DMS153 treated with DMSO at 0.1 percent for 48 hours (cell line): ENCODE results near the gene PHAF1.

Experiments
- DNase-seq: peaks from one replicate; lab custom pipeline; 2025; ENCODE audit not compliant: unreplicated experiment; lab: John Stamatoyannopoulos, UW

PHAF1 gene

GRCh38 chr16:67191995-67192681 lies 82.4 kb downstream of the PHAF1 start, which contains the start of gene E2F4:
TSS of gene E2F4 (plus strand) at chr16:67192155. CDS start at chr16:67192228, 73 bp downstream.
- DNase-seq: peak; percentile 85

DNA sequence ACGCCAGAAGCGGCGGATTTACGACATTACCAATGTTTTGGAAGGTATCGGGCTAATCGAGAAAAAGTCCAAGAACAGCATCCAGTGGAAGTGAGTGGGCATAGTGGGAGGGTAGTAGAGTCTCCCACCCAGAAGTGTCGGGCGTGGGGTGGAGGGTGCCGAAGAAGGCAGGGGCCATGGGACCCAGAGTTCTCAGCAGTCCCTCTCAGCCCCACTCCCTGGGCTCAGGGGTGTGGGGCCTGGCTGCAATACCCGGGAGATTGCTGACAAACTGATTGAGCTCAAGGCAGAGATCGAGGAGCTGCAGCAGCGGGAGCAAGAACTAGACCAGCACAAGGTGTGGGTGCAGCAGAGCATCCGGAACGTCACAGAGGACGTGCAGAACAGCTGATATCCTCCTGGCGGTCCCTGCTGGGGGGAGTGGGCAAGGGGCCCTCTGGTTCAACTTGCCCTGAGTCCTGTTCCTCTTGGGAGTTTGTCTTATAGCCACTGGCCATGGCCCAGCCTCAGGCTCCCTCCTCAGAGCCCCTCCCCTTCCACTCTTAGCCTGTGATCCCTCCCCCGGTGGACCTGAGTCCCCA lies 83.1 kb downstream of the PHAF1 start:
- DNase-seq: no peak

DNA sequence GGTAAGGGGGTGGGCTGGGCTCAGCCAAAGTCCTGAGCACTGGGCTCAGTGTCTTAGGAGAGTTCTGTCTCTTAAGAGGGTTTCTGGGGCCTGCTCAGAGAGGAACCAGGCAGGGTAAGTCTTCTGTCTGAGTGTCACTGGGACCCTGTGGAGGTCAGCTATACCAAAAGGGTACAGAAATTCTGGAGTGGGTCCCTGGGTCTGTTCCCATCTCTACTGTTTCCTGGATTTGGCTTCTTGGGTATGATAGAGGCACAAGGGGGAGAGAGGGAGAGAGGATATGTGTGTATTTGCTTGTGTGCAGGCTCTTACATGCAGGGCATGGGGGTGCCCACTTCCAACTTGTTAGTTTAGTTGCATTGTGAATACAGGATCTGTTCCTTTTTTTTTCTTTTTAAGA lies 83.8 kb downstream of the PHAF1 start:
- DNase-seq: no peak

DNA sequence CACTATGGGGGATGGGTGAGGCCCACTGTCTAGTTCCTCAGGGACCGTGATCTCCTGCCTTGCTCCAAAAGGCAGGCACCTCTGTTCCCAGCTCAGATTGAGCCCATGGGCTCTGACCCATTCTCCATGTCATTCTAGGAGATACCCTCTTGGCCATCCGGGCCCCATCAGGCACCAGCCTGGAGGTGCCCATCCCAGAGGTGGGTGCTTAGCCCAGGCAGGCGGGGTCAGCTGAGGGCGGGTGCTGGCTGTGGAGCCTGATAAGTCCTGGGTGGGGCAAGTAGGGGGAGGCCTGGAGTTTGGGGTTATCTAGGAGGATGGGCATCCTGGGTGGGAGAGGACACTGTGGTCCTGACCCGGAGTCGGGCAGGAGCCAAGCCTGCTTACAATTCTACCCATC lies 84.5 kb downstream of the PHAF1 start:
- no peak for DNase-seq

DNA sequence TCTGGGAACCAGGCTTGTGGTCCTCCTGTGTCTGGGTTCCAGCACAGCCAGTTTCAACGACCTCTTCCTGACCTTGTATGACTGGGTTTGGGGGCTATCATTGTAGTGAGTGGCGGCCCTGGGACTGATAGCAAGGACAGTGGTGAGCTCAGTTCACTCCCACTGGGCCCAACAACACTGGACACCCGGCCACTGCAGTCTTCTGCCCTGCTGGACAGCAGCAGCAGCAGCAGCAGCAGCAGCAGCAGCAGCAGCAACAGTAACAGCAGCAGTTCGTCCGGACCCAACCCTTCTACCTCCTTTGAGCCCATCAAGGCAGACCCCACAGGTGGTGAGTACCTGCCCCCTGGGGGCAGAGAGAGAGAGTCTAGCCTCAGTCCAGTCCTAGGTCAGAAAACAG lies 85.9 kb downstream of the PHAF1 start:
- DNase-seq: no peak

GRCh38 chr16:67196881-67197280 lies 87.1 kb downstream of the PHAF1 start:
- no peak for DNase-seq

GRCh38 chr16:67197704-67198103 lies 88.0 kb downstream of the PHAF1 start:
- DNase-seq: no peak
